CD4-positive, alpha-beta T cell treated with Interleukin-12 subunit alpha and Interleukin-12 subunit beta, for 1 hour (primary cell): ENCODE results near the gene PRDM2.
A peak's percentile ranks its signal among the peaks of the same experiment; 100 is the strongest.
"Not testable (repeated sequence)": the region's sequence is repeated elsewhere in the genome, so short reads cannot be mapped to it uniquely, and the experiment has no call there.

Experiments
- DNase-seq: peaks from one replicate; pipeline ENCODE4 v3.0.0-alpha.2; 2020

The PRDM2 gene

GRCh38 chr1:13699510-13699909, 478 bp upstream of the PRDM2 start:
- DNase-seq = no peak

- peak; percentile 74 for DNase-seq
Measured at GRCh38 chr1:13700521-13701270, 708 bp downstream of the PRDM2 start.

- peak; percentile 44 for DNase-seq
Measured at GRCh38 chr1:13701271-13701640, 1.3 kb downstream of the PRDM2 start.

GRCh38 chr1:13702425-13703127, 2.6 kb downstream of the PRDM2 start:
- peak; percentile 92 for DNase-seq

GRCh38 chr1:13703128-13703513, 3.1 kb downstream of the PRDM2 start:
- DNase-seq = no peak

- DNase-seq = no peak
Measured at GRCh38 chr1:13703558-13704490, 3.8 kb downstream of the PRDM2 start.

- DNase-seq = no peak
Measured at GRCh38 chr1:13706046-13706445, 6.1 kb downstream of the PRDM2 start.

GRCh38 chr1:13707164-13707563, 7.2 kb downstream of the PRDM2 start:
- DNase-seq = no peak

GRCh38 chr1:13708380-13708982, 8.5 kb downstream of the PRDM2 start:
- DNase-seq = no peak

- no peak for DNase-seq
Measured at GRCh38 chr1:13710086-13710485, 10.1 kb downstream of the PRDM2 start.

GRCh38 chr1:13714851-13715250, 14.9 kb downstream of the PRDM2 start:
- no peak for DNase-seq

- not testable (repeated sequence) for DNase-seq
Measured at GRCh38 chr1:13715616-13716287, 15.8 kb downstream of the PRDM2 start.

GRCh38 chr1:13722808-13723360, 22.9 kb downstream of the PRDM2 start:
- no peak for DNase-seq

GRCh38 chr1:13723810-13724209, 23.8 kb downstream of the PRDM2 start:
- no peak for DNase-seq

- peak; percentile 78 for DNase-seq
Measured at GRCh38 chr1:13725714-13726175, 25.8 kb downstream of the PRDM2 start.

- DNase-seq = no peak
Measured at GRCh38 chr1:13728091-13728715, 28.2 kb downstream of the PRDM2 start.

- peak; percentile 56 for DNase-seq
Measured at GRCh38 chr1:13730291-13730690, 30.3 kb downstream of the PRDM2 start.

- peak; percentile 91 for DNase-seq
Measured at GRCh38 chr1:13730751-13731482, 30.9 kb downstream of the PRDM2 start.

- DNase-seq = no peak
Measured at GRCh38 chr1:13731897-13732296, 31.9 kb downstream of the PRDM2 start.

GRCh38 chr1:13732971-13733667, 33.1 kb downstream of the PRDM2 start:
- DNase-seq = peak; percentile 72
